Testis (tissue), 2 donors: ENCODE results near the gene NAA20.

Experiments used
- POLR2A ChIP-seq: fragments of 450-650 bp; IDR thresholded peaks from one replicate; pipeline ENCODE4 v1.6.1; 2017; ENCODE audit warnings: antibody characterized with exemption, mild to moderate bottlenecking, moderate library complexity
- TF ChIP-seq, protein P1 (sequence below), 3 experiments: fragments of 450-650 bp in 2 of 3; fragments of 200-600 bp in 1 of 3; sonication (generic) in 1 of 3; IDR thresholded peaks; one replicate each; pipeline ENCODE4 v1.5.1; 2016 to 2019; ENCODE audit warnings: antibody characterized with exemption in 3 of 3, mild to moderate bottlenecking in 2 of 3, moderate library complexity in 1 of 3

DNA sequence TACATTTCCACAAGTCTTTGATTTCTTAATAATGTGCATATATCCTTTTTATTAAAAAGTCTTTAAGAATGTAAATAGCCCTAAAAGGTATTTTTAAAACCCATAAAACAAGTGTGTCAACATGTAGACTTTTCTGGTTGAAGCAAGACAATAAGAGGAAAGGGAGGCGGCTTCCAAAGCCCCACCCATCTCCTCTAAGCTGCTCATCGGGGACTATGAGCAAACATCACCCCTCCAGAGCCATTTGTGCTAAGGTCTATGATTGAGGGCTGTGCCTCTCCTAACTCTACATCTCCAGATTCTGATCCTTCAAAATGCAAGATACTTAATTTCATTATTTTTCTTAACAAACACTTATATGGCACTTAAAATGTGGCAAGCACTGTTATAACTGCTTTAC is 2.5 kb upstream of the NAA20 start:
- TF ChIP-seq, protein P1, sequence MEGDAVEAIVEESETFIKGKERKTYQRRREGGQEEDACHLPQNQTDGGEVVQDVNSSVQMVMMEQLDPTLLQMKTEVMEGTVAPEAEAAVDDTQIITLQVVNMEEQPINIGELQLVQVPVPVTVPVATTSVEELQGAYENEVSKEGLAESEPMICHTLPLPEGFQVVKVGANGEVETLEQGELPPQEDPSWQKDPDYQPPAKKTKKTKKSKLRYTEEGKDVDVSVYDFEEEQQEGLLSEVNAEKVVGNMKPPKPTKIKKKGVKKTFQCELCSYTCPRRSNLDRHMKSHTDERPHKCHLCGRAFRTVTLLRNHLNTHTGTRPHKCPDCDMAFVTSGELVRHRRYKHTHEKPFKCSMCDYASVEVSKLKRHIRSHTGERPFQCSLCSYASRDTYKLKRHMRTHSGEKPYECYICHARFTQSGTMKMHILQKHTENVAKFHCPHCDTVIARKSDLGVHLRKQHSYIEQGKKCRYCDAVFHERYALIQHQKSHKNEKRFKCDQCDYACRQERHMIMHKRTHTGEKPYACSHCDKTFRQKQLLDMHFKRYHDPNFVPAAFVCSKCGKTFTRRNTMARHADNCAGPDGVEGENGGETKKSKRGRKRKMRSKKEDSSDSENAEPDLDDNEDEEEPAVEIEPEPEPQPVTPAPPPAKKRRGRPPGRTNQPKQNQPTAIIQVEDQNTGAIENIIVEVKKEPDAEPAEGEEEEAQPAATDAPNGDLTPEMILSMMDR (IDR thresholded peaks at IDR 0.05) = no peak
- no peak for TF ChIP-seq POLR2A
